Omental fat pad (tissue), 4 donors: ENCODE data around the gene ZFP64. TPM values are rescaled to one million over a fixed set of nuclear protein-coding genes. Genes with fewer than 3 reads are reported as not detected.

ENCODE experiments used
- ATAC-seq: fragments of 150-250 bp; one replicate; pipeline ENCODE4 v1.9.1; 2016; ENCODE audit warnings: mild to moderate bottlenecking, moderate library complexity; ENCODE audit not compliant: low FRiP score
- DNase-seq: peaks from one replicate; pipeline ENCODE4 v3.0.0-alpha.2; 2019; ENCODE audit warnings: low spot score
- CTCF ChIP-seq, 3 donors: fragments of 450-650 bp; IDR thresholded peaks; one replicate each; pipeline ENCODE4 v1.5.1; 2016 to 2017; ENCODE audit warnings: antibody characterized with exemption in 3 of 3, mild to moderate bottlenecking in 3 of 3, moderate library complexity in 2 of 3
- total RNA-seq, 4 donors: library from RNA; depleted of rRNA; stranded (reverse); fragments of >200 nt; gene quantifications; one replicate each; pipeline ENCODE4 v1.1.0, GENCODE V29; 2016

Gene ZFP64
- total RNA-seq, 4 donors from 2014 or later, result 7.1 to 9.3 (median 9.3) TPM

- ATAC-seq (peak; percentile 33), DNase-seq (no peak)
- no peak for TF ChIP-seq CTCF (IDR thresholded peaks at IDR 0.05)
Measured at GRCh38 chr20:52191916-52192718, 538 bp upstream of the ZFP64 start.

- peak; percentile 48 for ATAC-seq
- no peak for TF ChIP-seq CTCF (IDR thresholded peaks at IDR 0.05)
Measured at GRCh38 chr20:52190437-52191131, 995 bp downstream of the ZFP64 start.

GRCh38 chr20:52181766-52182165, 9.8 kb downstream of the ZFP64 start:
- DNase-seq (no peak), ATAC-seq (no peak)
- TF ChIP-seq CTCF (IDR thresholded peaks at IDR 0.05), result no peak

More at GRCh38 chr20:52190437-52191131, 995 bp downstream of the ZFP64 start:
- no peak for DNase-seq

GRCh38 chr20:52180180-52180840, 11.3 kb downstream of the ZFP64 start:
- DNase-seq, result no peak
- ATAC-seq, result no peak
- no peak for TF ChIP-seq CTCF (IDR thresholded peaks at IDR 0.05)

- no peak for DNase-seq
- TF ChIP-seq CTCF (IDR thresholded peaks at IDR 0.05), result no peak
- ATAC-seq, result no peak
Measured at GRCh38 chr20:52179331-52180179, 12.0 kb downstream of the ZFP64 start.

GRCh38 chr20:52178691-52179090, 12.9 kb downstream of the ZFP64 start:
- ATAC-seq (no peak), DNase-seq (no peak)
- TF ChIP-seq CTCF (IDR thresholded peaks at IDR 0.05), result no peak
